GM12892 (cell line): Measurements from ENCODE around the gene RREB1.

Experiments
- POLR2A ChIP-seq: IDR thresholded peaks from 2 replicates; pipeline ENCODE4 v1.6.1; 2011; ENCODE audit warnings: low read depth, low read length, control low read depth
- POLR2AphosphoS5 ChIP-seq: IDR thresholded peaks from 2 replicates; pipeline ENCODE4 v1.6.1; 2011; ENCODE audit warnings: low read depth, low read length, control low read depth

- TF ChIP-seq POLR2A (0 out of 2 replicates have a peak, but pooled peaks have one; percentile 3), POLR2AphosphoS5 (no peak; the same call in 1 of the 2 replicates)
Observed at GRCh38 chr6:7246401-7247178, 138.8 kb downstream of the RREB1 start.
